Lung microvascular endothelial cell (primary cell): ENCODE data around the gene CDH11. TPM values are rescaled to one million over a fixed set of nuclear protein-coding genes. Genes with fewer than 3 reads are reported as not detected.

ENCODE experiments used
- DNase-seq, 2 donors: peaks; one replicate each; pipeline versions ENCODE4 v3.0.0 to v3.0.0-alpha.2; 2010; ENCODE audit warnings: low read depth in 2 of 2
- total RNA-seq: library from RNA; depleted of rRNA; stranded (reverse); fragments of >200 nt; gene quantifications from 2 replicates; pipeline ENCODE4 v1.2.1, GENCODE V29; 2014

Gene CDH11, protein sequence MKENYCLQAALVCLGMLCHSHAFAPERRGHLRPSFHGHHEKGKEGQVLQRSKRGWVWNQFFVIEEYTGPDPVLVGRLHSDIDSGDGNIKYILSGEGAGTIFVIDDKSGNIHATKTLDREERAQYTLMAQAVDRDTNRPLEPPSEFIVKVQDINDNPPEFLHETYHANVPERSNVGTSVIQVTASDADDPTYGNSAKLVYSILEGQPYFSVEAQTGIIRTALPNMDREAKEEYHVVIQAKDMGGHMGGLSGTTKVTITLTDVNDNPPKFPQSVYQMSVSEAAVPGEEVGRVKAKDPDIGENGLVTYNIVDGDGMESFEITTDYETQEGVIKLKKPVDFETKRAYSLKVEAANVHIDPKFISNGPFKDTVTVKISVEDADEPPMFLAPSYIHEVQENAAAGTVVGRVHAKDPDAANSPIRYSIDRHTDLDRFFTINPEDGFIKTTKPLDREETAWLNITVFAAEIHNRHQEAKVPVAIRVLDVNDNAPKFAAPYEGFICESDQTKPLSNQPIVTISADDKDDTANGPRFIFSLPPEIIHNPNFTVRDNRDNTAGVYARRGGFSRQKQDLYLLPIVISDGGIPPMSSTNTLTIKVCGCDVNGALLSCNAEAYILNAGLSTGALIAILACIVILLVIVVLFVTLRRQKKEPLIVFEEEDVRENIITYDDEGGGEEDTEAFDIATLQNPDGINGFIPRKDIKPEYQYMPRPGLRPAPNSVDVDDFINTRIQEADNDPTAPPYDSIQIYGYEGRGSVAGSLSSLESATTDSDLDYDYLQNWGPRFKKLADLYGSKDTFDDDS
- total RNA-seq = 3.4 and 7.2 TPM in 2 replicates

DNA sequence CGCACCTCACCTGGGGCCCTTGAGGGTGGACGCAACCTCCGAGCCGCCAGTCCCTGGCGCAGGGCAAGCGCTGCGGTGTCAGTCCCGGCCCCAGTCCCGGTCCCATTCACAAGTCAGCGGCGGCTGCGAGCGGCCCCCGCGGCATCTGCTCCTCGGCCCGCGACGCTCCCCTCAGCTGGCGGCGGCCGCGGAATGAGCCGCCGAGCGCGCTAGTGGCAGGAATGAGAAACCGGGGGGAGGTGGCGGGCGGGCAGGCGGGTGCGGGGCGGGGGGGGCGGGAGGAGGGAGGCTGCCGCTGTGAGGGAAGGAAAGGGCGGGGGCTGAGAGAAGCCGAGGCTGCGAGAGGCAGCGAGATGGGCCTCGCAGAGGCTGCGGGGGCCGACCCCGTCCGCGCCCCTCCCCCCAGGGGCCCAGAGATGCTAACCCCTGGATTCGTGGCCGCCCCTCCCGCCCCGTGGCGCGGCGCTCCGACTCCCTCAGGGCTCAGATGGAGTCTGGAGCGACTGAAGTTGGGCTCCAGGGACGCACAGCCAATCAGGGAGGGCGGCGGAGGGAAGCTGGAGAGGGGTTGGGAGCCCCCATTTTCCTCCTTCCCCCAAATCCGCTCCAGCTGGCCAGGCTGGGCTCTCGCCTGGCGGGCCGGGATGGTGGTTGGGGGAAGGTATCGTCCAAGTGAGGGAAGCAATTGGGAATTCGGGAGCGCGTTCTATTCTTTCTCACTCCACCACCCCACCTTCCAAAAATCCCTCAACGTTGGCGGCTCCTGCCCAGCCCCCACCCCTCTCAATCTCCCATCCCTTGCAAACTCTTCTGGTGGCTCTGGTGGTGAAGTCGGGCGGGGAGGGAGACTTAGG, at the start of gene CDH11:
Gene CDH11 (minus strand): TSS at position 194 of the 854 bp plus-strand sequence. CDS start 117,194 bp downstream, outside the sequence.
- peak in 1 of 2 donors; percentile 5 for DNase-seq

DNA sequence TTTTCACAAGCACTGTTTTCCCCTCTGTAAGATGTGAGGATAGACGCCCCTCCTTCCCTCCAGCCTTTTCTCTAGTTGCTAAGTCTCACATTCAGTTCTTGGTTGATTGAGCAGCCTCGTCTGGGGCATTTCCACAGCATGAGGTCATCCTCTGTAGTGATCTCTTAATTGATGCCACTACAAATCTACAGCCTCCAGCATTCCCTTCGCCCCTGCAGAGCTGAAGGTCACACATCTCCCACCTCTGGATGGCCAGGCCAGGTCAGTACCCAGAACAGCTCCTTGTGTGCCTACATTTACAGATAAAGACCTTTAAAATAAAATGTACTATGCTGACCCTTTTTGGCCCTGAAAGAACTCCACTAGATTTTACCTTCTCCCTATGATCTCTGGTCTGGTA, 32.5 kb upstream of the CDH11 start:
- DNase-seq = no peak

GRCh38 chr16:65153365-65154105, 31.7 kb upstream of the CDH11 start:
- no peak for DNase-seq

DNA sequence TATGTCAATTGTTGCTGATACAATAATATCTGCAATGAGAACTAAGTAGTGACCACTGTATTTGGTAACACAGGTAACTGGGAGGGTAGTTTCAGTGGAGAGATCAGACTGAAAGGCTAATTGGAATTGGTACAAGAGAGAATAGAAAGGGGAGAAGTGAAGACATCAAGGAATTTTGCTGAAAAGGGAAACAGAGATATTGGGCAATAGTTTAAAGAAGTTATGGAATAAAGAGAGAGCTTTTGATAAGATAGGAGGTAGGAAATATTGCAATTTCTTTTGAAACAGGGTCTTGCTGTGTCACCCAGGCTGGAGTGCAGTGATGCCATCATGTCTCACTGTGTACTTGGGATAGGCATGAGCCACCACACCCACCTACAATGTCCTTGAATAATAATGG, 26.9 kb upstream of the CDH11 start:
- no peak for DNase-seq

DNA sequence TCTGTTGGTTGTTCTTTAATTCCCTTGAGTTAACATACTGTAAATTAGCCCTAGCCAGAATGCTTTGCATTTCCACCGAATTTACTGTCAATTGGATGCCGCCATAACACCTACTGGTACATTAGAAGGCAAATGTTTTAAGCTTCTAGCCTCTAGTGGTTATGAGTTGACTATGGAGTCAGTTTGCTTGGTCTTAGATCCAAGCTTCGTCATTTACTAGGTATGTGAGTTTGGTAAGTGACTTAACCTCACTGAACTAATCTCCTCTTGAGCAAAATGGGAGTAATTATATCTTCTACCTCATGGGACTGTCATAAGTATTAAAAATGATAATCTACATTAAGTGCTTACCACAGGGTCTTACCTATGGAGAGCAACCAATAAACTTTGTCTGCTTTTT, 20.4 kb upstream of the CDH11 start:
- no peak for DNase-seq

- DNase-seq = no peak
Measured at GRCh38 chr16:65136681-65137080, 14.8 kb upstream of the CDH11 start.

GRCh38 chr16:65126845-65127624, 5.2 kb upstream of the CDH11 start:
- no peak for DNase-seq

- DNase-seq = no peak
Measured at GRCh38 chr16:65125871-65126270, 4.0 kb upstream of the CDH11 start.

DNA sequence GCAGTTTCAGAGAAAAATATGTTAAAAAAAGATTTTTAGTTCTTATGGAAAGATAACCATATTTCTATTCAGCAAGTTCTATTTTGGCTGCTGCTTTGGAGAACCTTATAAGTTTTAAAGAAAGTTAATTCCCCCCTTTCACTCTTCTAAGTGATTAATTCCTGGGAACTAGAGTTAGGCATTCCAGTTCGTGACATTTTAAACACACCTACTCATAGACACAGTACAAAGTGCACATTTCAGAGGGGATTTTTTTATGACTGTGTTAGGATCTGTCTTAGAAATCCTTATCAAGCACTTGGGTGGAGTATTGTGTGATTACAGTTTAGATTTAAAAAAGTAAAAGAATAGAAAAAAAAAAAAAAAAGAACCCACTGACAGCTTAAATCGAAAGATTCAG, 3.5 kb upstream of the CDH11 start:
- DNase-seq = no peak

- DNase-seq = no peak
Measured at GRCh38 chr16:65124596-65124995, 2.7 kb upstream of the CDH11 start.

- DNase-seq = no peak
Measured at GRCh38 chr16:65124212-65124548, 2.3 kb upstream of the CDH11 start.

GRCh38 chr16:65123396-65124211, 1.7 kb upstream of the CDH11 start:
- DNase-seq = no peak

GRCh38 chr16:65122724-65123395, 997 bp upstream of the CDH11 start:
- DNase-seq = no peak

- DNase-seq = no peak
Measured at GRCh38 chr16:65120831-65121721, 787 bp downstream of the CDH11 start.

GRCh38 chr16:65120461-65120830, 1.4 kb downstream of the CDH11 start:
- DNase-seq = no peak

DNA sequence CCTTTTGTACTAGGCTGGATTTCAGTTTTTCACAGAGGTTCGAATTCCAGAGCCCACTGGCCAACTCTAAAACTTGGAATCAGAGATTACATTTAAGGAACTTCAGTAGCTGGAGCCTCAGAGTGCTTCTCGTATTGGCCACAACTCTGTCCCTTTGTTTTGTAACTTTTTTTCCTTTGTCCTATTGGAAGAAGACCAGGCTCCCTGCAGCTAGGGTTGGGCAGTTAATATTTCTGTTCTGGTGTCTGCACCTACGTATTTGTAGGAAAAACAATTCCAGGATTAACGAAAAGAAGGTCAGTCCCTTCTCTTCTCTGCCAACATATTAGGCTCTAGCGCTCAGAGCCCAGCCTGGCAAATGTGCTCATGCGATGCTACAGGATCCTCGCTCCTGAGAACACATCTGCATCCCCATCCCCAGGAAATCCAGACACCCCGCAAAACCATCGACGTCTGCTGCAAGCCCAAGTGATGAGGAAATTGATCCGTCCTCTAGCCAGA, 1.9 kb downstream of the CDH11 start:
- DNase-seq = no peak

- DNase-seq = no peak
Measured at GRCh38 chr16:65119435-65119834, 2.4 kb downstream of the CDH11 start.

DNA sequence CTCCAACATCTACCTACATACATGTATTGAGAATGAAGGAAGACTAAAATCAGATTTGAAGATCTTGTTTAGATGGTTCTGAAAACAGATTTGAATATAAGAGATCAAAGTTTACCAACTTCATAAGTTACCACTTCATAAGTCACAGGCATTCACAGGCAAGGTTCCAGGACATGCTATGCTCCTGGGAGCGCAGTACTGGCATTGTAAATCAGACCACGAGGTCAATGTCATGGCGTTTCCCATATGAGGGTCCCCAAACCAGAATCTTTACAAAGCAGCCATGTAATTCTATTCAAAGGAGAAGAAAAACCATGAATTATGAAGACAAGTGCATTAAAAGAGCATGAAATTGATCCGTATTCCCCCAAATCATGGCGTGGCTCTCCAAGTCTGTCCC, 3.0 kb downstream of the CDH11 start:
- DNase-seq = no peak
